GM19395 (cell line): Measurements from ENCODE around the gene TENM3.

ENCODE experiments used
- ATAC-seq: cut with Tn5 transposase; IDR thresholded peaks from one replicate; pipeline ENCODE4 v1.9.1; 2021; ENCODE audit warnings: mild to moderate bottlenecking, moderate library complexity; ENCODE audit not compliant: unreplicated experiment

TENM3 gene

DNA sequence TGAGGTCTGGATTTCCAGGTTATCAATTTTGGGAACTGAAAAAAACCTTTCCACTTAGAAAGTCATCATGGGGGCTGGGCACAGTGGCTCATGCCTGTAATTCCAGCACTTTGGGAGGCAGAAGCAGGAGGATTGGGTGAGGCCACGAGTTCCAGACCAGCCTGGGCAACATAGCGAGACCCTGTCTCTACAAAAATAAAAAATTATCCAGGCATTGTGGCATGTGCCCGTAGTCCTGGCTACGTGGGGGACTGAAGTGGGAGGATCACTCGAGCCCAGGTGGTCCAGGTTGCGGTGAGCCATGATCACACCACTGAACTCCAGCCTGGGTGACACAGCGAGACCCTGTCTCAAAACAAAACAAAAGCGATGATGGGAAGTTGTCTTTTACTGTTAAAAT lies 7.9 kb downstream of the TENM3 start:
- ATAC-seq, result no peak

- no peak for ATAC-seq
Observed at GRCh38 chr4:182252220-182252619, 9.0 kb downstream of the TENM3 start.

GRCh38 chr4:182254026-182254780 lies 11.0 kb downstream of the TENM3 start:
- no peak for ATAC-seq

- ATAC-seq, result no peak
Observed at GRCh38 chr4:182255441-182256190, 12.4 kb downstream of the TENM3 start.

DNA sequence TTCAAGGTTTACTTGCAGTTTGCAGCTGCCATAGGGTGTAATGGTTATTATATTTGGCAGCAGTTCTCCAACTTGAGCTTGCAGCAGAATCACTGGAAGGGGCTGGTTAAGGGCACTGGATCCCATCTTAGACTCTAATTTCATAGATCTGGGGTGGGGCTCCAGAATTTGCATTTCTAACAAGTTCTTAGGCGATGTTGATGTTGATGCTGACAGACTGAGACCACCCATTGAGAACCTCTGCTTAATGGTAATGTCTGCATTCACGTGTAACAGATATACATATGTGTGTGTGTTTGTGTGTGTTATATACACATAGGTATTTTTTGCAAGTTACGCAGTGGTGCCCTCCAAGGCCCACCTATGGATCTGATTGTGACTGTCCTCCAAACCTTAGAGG lies 13.8 kb downstream of the TENM3 start:
- ATAC-seq, result no peak

- no peak for ATAC-seq
Observed at GRCh38 chr4:182257503-182257902, 14.3 kb downstream of the TENM3 start.

- ATAC-seq, result no peak
Observed at GRCh38 chr4:182258441-182259000, 15.3 kb downstream of the TENM3 start.

DNA sequence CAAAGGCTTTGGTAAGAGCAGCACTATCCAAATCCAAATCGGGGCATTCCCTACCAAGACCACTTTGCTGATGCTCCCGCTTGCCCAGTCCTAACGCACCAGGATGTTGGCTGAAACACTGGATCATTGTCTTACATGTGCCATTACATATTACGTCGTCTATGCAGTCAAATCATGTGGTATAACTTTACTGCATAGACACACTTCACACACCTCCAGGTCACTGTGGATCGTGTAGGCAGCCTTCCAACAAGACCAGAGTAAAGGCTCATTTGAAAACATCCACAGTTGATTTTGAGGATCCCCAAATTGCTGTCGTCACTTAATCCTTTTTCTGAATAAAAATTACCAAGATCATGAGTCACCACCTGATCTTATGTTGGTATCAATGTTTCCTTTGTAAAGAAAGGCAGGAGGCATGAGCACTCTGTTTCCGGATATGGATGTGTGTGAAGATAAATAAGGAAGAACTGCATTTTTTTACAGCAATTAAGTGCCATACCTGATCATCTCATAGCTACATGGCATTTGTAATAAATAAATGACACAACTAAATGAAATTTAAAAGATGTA lies 18.5 kb downstream of the TENM3 start:
- ATAC-seq, result no peak

- no peak for ATAC-seq
Observed at GRCh38 chr4:182263562-182263961, 20.4 kb downstream of the TENM3 start.

- no peak for ATAC-seq
Observed at GRCh38 chr4:182264139-182264752, 21.0 kb downstream of the TENM3 start.

DNA sequence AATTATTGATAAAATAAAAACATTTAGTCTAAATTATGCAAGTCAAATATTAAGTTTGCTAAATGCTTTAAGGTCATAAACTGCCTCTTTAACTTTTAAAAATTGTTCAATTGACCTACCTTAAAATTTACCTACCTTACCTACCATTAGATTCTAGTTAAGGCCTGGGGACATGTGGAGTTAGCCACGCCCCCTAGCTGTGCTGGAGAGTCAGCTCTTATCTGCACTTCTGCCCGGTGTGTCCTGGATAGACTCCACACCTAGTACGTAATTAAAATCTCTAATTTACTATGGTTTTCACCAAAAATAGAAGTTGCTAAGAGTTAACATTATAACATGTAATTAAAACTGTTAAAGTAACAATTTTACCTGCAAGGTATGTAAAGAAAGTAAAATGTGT lies 22.7 kb downstream of the TENM3 start:
- ATAC-seq, result no peak

GRCh38 chr4:182267048-182267447 lies 23.8 kb downstream of the TENM3 start:
- no peak for ATAC-seq

GRCh38 chr4:182268966-182269365 lies 25.8 kb downstream of the TENM3 start:
- ATAC-seq, result no peak

GRCh38 chr4:182271731-182272130 lies 28.5 kb downstream of the TENM3 start:
- ATAC-seq, result no peak

DNA sequence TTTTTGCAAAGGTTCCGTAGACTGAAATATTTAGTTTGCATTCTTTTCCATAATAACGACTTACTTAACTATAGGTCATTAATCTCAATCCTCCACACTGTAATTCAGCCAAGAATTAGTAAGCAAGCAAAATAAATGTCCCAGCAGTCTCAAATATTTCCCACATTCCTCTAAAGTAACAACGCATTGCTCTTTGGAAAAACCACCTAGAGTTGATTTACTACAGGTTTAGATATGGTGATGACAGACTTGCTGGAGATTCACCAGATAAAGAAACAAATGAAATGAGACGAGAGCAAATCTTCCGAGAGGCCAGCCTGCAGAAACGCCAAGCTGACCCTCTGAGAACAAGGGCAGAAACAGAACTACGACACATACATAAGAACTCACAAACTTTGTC lies 28.9 kb downstream of the TENM3 start:
- no peak for ATAC-seq

- ATAC-seq, result no peak
Observed at GRCh38 chr4:182273191-182273935, 30.2 kb downstream of the TENM3 start.

- ATAC-seq, result no peak
Observed at GRCh38 chr4:182276210-182277109, 33.3 kb downstream of the TENM3 start.

GRCh38 chr4:182277377-182277776 lies 34.2 kb downstream of the TENM3 start:
- no peak for ATAC-seq

DNA sequence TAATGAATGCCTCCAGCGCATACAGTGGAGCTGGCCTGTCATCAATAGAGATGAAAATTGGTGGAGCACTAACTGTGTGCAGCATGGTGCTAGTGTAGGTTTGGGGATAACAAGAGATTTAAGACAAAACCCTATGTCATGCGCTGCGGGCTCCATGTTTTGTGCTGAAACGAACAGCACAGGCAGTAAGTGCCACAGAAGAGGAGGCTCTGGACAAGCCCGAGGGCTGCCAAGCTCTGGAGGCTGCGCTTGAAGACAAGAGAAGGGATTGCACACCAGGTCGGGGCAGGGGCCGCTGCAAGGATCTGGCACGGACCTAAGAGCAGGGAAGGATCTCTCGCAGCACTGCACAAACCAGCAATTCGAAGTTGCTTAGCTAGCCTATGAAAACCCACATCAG lies 35.5 kb downstream of the TENM3 start:
- ATAC-seq, result no peak
